NOMO-1 (cell line): ENCODE measurements around the gene JAK2.

Experiments
- DNase-seq, 2 experiments: peaks; one replicate each; lab custom pipeline; 2025; ENCODE audit not compliant: unreplicated experiment in 2 of 2; lab: John Stamatoyannopoulos, UW

Gene JAK2

GRCh38 chr9:5113994-5114748 is 129.1 kb downstream of the JAK2 start:
- no peak for DNase-seq

- no peak for DNase-seq
Observed at GRCh38 chr9:5122116-5122515, 137.0 kb downstream of the JAK2 start.

GRCh38 chr9:5122516-5122915 is 137.4 kb downstream of the JAK2 start:
- no peak for DNase-seq

- DNase-seq: no peak
Observed at GRCh38 chr9:5140151-5140550, 155.1 kb downstream of the JAK2 start.

GRCh38 chr9:5144217-5144616 is 159.1 kb downstream of the JAK2 start:
- DNase-seq: no peak

GRCh38 chr9:5146241-5146640 is 161.2 kb downstream of the JAK2 start:
- DNase-seq: no peak
